Right kidney (tissue), 9 donors: ENCODE measurements around the gene MTM1.

Experiments used
- DNase-seq: peaks from one replicate; pipeline ENCODE4 v3.0.0-alpha.2; 2016
- long read RNA-seq, 8 donors: transcript quantifications; one replicate each; lab custom pipeline, GENCODE V29; 2026

MTM1 gene
- long read RNA-seq, donor 1, partial matches to known transcripts = 0 of 2 reads
- long read RNA-seq, donor 1, other reads (novel, unspliced or antisense) = 0 of 2 reads
- long read RNA-seq, donor 2, partial matches to known transcripts = 0 of 1 reads
- long read RNA-seq, donor 2, other reads (novel, unspliced or antisense) = 0 of 1 reads
- long read RNA-seq, donor 3, partial matches to known transcripts = 0 of 1 reads
- long read RNA-seq, donor 3, other reads (novel, unspliced or antisense) = 0 of 1 reads
- long read RNA-seq, donor 4 = 0 reads
- long read RNA-seq, donor 5 = 0 reads
- long read RNA-seq, donor 6, partial matches to known transcripts = 0 of 1 reads
- long read RNA-seq, donor 6, other reads (novel, unspliced or antisense) = 0 of 1 reads
- long read RNA-seq, donor 7, partial matches to known transcripts = 0 of 4 reads
- long read RNA-seq, donor 7, other reads (novel, unspliced or antisense) = 0 of 4 reads
- long read RNA-seq, donor 8 = 0 reads

- DNase-seq = peak; percentile 87
These were observed at the start of gene MTM1 for GRCh38 chrX:150568320-150569154. Gene MTM1 (plus strand): TSS chrX:150568621. CDS start chrX:150592615, 23,994 bp downstream.

DNA sequence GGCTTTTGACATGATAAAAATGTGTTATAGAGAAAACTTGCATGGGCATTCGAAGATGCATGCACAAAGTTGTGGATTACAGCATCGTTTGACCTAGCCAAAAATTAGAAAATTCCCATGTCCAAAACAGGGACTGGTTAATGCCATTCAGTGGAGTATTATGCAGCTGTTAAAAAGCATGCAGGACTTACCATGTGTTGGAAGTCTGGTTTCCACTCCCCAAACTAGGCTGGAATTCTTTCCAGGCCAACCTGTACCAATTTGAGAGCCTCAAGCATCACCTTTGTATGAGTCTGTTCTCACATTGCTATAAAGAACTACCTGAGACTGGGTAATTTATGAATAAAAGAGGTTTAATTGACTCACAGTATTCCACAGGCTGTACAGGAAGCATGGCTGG lies 45.9 kb upstream of the MTM1 start:
- no peak for DNase-seq

DNA sequence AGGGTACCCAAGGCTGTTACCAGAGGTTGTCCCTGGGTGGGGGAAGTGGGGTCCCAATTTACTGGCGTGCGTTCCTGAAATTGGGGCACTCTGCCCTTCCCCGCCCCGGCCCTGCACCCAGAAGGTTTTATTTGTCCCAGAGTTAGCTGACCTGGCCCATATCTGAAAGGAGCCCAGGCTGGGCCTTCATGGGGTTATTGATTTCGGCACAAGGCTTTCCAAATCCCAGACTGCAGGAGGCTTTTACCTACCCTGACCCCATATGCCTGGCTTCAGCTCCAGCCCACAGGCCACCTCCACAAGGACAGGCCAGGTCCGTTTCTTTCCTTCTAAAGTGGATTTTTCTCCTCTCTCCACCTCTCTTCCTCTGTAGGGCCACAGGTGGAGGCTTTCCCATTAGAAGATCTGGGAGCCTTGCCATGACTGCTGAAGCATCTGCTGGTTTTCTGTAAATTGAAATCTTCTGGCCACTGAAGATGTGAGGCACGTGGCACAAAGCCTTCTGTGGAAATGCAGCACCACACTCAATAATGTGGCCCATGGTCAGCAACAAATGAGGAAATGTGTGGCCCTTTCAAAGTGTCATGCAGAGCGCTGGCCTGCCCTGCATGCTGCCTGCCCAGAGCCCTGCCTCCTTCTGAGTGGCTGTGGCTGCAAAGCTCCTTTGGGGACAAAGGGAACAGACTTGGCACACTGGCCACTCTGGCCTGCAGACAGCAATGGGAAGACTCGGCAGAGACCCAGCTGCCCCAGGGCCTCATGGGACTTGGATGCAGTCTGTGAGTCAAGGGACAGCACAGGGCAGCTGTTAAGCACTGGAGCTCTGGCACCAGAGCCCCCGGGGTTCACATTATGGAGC lies 43.1 kb upstream of the MTM1 start:
- DNase-seq = no peak

DNA sequence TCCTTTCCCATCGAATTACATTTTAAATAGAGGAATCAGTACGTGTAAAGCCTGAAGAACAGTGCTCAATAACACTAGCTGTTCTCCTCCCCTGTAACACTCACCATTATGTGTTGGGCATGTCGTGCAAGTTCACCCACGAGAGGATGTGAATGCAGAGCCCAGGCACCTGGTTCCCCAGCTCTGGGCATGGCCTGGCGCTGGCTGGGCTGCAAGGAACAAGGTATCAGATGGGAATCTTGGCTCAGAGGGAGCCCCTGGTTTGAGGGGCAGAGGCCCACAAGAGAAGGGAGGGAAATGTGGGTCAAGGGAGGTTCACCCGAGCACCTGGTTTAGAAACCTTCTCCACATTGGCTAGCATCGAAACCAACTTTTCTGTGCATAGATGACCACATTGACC lies 41.7 kb upstream of the MTM1 start:
- no peak for DNase-seq

DNA sequence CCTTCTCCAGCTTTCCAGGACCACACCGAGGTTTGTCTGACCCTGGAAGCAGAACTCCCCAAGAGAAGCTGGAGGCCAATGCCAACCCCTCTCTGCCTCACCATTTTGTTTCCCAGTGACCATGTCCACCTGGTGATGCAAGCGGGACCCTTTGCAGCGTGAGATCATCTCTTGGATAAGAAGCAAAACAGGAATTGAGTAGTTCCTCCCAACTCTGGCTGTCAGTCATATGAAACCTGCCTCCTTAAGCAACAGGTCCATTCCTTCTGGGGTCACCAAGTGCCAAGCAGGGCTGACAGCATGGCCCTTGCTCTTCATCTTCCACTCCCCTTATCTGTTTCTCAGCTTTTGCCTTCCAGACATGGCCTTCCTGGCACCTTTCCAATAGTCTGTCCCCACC lies 41.3 kb upstream of the MTM1 start:
- DNase-seq = no peak

- DNase-seq = no peak
These were observed 38.8 kb upstream of the MTM1 start for GRCh38 chrX:150529587-150529986.

- DNase-seq = no peak
These were observed 37.6 kb upstream of the MTM1 start for GRCh38 chrX:150530821-150531220.

DNA sequence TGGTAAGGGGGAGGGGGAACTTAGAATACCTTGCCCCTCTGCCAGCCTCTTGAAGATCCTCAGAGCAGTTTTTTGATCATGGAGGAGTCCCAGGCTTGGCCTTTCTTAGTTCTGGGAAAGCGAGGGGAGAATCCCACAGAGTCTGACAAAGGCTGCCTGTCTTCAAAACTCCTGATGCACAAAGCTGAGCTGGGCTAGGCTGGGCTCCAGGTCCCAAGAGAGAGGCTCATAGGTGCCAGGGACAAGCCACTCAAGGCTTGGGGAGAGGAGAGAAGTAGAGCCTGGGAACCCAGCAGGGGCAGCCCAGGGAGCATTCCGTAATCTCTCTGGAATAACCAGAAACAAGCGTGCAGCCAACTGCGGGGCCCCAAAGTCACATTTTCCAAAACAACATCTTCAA lies 37.0 kb upstream of the MTM1 start:
- no peak for DNase-seq

DNA sequence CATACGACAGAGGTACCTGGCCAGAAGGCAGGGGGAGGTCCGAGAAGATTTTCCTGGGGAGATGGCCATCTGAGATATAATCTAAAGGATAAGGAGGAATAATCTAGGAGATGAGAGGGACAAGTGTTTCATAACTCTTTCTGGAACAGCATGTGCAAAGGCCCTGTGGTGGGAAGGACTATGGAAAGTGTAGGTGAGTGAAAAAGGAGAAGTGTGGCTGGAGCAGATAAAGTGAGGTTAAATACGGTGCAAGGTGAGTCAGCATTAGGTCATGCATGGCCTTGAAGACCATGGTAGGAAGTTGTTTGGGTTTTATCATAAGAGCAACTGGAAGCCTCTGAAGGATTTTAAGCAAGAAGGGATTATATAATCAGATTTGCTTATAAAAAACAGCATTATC lies 34.6 kb upstream of the MTM1 start:
- no peak for DNase-seq

DNA sequence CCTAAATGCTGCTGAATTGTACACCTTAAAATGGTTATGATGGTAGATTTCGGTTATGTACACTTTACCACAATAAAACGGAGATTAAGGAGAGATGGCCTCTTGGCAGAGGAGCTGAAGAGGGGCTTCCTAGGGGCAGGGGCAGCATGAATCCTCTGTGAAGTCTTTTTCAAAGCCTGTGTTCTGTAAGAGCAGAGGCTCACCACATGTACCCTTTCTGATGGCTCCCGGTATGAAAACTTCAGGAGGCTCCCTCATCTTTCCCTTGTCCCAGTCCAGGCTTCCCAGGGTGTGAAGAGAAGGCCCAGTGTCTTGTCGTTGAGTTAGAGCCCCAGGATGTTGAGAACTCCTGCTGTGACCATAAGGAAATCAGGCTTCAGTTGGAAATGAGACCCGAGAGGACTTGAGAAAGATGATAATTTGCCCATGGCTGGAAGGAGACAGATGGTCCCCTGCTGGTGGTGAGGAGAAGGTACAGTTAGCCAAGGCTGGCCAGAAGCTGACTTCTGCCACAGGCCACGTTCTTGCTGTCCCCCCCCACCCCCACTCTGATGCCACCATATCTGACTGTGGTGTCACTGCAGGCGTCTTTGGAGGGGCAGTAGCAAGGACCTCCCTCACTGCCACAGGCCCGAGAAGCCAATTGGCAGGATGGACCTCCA lies 31.8 kb upstream of the MTM1 start:
- no peak for DNase-seq

DNA sequence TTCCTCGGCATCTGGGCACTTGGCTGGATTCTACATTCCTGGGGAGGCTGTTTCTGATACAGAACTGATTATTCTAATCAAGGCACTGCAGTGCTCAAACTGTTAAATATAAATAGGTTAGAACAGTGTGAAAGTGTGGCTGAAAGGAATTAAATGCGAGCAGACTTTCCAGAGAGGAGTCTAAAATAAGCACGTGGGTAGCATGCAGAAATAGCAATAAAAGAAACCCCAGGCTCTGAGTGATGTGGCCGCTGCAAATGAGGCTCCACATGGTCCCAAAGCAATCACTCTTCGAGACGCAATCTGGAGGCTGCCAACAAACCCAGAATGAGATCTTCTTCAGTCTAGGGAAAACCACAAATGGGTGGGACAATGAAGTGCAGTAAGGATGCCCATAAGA lies 30.6 kb upstream of the MTM1 start:
- DNase-seq = no peak

GRCh38 chrX:150540965-150541364 lies 27.5 kb upstream of the MTM1 start:
- no peak for DNase-seq

- no peak for DNase-seq
These were observed 25.6 kb upstream of the MTM1 start for GRCh38 chrX:150542846-150543229.

DNA sequence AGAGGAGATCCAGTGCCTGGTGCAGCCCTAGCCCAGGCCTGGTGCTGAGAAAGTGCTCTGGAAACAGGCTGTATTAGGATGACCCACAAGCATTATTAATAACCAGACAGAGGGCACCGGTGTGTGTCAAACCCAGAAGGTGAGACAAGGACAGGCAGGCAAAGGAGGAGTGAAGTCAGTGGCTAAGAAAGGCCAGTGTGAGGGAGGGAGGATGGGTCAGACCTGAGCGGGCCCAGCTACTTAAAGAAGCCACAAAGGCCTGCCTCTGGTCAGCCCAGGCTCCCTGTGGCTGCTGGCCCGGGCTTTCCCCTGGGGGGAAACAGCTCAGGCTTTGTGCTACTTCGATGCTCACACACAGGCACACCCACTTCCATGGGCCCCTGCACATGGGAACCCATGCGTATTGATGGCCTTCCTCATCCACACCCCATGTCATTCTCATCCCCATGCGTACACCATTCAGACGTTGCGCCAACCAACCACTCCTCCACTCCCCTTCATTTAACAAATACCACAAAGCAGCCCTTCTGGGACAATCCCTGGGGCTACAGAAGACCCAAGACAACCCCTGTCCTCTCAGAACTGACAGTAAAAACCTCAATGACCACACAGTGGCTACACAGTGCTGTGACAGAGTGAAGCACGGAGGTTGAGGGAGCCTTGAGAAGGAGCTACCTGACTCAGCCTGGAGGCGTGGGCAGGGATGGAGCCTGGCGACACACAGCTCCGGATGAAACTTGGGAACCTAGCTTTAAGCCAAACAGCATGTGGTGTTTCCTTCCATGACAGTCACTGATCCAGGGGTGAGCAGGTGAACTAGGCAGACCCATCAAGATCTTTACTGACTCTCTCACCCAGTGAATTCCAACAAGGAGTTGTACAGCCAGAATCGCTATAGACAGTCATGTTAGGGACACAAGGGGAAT lies 24.9 kb upstream of the MTM1 start:
- DNase-seq = no peak

GRCh38 chrX:150544222-150544787 lies 24.1 kb upstream of the MTM1 start:
- no peak for DNase-seq

DNA sequence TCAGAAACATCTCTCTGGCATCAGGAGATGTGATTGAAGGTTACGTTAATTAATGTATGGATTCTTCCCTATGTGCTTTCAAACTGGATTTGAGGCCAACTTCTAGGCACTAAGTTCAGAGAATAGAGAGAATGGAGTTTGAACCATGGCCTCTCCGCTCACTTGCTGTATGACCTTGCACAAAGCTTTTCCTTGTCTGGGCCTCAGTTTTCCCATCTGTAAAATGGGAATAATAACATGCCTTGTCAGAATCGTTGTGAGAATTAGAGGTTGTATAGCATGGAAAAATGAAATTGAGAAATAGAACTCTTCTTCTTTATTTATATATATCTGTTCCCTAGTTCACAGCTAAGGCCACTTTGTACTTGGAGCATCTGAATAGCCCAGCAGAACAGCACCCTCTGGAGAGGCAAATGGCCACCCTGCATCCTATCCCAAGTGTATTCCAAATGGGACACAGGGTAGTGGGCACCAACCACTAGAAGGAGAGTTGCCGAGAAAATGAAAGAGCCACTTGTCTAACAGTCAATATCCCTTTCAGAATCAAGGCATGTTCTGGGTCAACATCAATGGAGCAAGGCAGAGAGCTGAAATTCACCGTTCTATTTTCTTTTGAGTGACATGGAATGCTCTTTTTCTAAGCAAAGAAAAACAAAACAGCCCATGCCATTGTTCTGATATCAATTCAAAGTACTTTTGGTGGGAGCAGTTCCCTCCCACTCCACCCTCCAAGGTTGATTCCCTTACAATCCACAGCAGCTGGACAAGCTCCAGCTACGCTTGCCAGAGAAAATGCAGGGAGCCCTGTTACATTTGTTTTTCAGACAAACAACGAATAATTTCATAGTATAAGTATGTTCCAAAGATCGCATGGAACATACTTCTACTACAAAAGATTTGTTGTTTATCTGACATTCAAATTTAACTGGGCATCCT lies 23.3 kb upstream of the MTM1 start:
- DNase-seq = no peak

DNA sequence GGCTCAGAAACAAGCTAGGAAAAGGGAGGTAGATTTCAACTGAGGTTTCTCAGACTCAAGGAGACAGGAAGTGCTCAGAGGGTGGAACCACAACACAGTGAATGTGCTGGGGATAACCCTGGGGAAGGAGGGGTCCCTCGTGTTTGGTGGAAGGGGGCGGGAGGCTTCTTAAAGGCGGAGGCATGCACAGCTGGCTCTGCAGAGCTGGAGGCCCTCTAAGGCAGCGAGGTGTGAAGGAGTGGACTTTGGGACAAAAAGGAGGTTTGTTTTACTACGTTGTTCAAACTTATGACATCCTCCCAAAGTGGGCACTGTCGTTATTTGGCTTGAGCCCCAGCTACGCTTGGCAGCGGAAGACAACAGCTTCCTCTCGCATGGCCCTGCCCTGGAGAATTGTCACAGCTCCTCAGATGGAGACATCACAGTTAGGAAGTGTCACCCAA lies 21.7 kb upstream of the MTM1 start:
- no peak for DNase-seq

GRCh38 chrX:150547375-150548115 lies 20.9 kb upstream of the MTM1 start:
- peak; percentile 77 for DNase-seq
